Measurements from ENCODE around the gene CEP44.

Gene CEP44

DNA sequence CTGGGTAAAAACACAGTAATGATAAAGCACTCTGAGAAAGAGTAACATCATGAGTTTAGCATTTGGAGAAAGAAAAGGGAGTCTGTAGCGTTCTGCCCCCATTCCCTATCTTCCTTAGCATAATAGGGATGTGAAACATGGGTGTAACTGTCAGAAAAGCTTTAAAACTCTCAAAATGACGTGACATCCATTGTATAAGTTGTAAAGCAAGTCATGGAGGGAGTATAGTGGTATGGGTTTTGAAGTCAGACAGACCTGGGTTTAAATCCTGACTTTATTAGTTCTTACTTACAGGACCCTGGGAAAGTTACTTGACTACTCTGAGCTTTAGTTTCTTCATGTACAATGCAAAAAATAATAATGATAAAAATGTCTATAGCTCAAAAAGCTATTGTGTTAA is 17.3 kb upstream of the CEP44 start:
- Histone ChIP-seq H3K4me3 (replicated peaks; ENCODE audit: low read depth, low read length) (no peak overlapping the region), H3K36me3 (ENCODE audit: control insufficient read depth, insufficient read depth, low read length) (no peaks in the 10 kb centered on the region), H3K27me3 (replicated peaks; ENCODE audit: control insufficient read depth, insufficient read depth, low read length) (no peaks in the 10 kb centered on the region)
- no peak for DNase-seq (ENCODE audit: extremely low read depth, insufficient read length)
- TF ChIP-seq, protein P1, sequence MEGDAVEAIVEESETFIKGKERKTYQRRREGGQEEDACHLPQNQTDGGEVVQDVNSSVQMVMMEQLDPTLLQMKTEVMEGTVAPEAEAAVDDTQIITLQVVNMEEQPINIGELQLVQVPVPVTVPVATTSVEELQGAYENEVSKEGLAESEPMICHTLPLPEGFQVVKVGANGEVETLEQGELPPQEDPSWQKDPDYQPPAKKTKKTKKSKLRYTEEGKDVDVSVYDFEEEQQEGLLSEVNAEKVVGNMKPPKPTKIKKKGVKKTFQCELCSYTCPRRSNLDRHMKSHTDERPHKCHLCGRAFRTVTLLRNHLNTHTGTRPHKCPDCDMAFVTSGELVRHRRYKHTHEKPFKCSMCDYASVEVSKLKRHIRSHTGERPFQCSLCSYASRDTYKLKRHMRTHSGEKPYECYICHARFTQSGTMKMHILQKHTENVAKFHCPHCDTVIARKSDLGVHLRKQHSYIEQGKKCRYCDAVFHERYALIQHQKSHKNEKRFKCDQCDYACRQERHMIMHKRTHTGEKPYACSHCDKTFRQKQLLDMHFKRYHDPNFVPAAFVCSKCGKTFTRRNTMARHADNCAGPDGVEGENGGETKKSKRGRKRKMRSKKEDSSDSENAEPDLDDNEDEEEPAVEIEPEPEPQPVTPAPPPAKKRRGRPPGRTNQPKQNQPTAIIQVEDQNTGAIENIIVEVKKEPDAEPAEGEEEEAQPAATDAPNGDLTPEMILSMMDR (IDR thresholded peaks at IDR 0.05; ENCODE audit: insufficient read depth, low read length, poor library complexity, severe bottlenecking): no peak

DNA sequence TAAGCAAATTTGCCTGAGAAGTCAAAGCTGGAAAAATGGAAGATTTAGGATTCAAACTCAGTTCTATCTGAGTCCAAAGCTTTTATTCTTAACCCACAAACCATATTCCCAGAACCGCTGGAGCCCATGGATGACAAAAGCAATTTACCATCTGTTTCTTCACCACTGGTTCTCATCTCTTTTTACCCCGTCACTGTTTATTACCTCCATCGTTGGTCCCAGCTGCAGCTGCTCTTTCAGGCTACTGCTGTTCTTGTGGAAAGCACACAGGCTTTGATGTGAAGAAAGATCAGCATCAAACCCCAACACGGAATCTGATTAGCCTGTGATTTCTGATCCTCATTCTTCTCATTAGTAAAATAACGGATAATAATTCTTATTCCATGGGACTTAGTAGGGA is 9.8 kb upstream of the CEP44 start:
- Histone ChIP-seq H3K27me3 (replicated peaks; ENCODE audit: control insufficient read depth, insufficient read depth, low read length) (no peaks in the 10 kb centered on the region), H3K36me3 (ENCODE audit: control insufficient read depth, insufficient read depth, low read length) (no peaks in the 10 kb centered on the region), H3K4me3 (replicated peaks; ENCODE audit: low read depth, low read length) (no peak overlapping the region)
- no peak for DNase-seq (ENCODE audit: extremely low read depth, insufficient read length)
- TF ChIP-seq, protein P1 (IDR thresholded peaks at IDR 0.05; ENCODE audit: insufficient read depth, low read length, poor library complexity, severe bottlenecking): no peak

DNA sequence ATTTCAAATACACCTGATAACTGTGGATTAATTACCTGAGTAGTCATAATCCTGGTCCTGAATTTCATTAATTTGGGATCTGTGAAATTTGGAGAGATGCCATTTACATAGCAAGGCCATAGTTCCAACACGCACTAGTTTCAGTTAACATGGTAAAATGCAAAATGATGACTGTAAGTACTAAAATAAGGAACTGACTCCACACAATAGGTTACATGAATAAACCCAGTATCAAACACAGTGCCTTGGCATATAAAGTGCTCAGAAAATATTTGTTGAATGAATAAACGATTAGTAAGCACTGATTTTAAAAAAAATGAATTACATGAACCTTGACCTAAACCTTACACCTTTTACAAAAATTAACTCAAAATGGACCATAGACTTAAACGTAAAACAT is 9.3 kb upstream of the CEP44 start:
- no peaks in the 10 kb centered on the region for H3K36me3 ChIP-seq (ENCODE audit: control insufficient read depth, insufficient read depth, low read length)
- no peak for DNase-seq (ENCODE audit: extremely low read depth, insufficient read length)
- TF ChIP-seq, protein P1 (IDR thresholded peaks at IDR 0.05; ENCODE audit: insufficient read depth, low read length, poor library complexity, severe bottlenecking): no peak
- no peaks in the 10 kb centered on the region for H3K27me3 ChIP-seq (replicated peaks; ENCODE audit: control insufficient read depth, insufficient read depth, low read length)
- no peak overlapping the region for H3K4me3 ChIP-seq (replicated peaks; ENCODE audit: low read depth, low read length)

DNA sequence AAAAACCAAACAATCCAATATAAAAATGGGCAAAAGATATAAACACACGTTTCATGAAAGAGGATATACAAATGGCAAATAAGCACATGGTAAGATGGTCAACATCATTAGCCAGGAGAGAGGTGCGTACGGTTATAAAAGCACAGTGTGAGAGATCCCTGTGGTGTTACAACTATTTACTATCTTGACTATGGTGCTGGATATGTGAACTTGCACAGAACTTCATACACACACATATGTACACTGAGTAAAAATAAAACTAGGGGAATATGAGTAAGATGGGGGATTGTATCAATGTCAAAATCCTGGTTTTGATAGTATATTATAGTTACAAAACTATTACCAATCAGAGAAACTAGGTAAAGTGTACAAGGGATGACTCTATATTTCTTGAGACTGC is 8.6 kb upstream of the CEP44 start:
- TF ChIP-seq, protein P1 (IDR thresholded peaks at IDR 0.05; ENCODE audit: insufficient read depth, low read length, poor library complexity, severe bottlenecking): no peak
- Histone ChIP-seq H3K4me3 (replicated peaks; ENCODE audit: low read depth, low read length) (no peak overlapping the region), H3K36me3 (ENCODE audit: control insufficient read depth, insufficient read depth, low read length) (no peaks in the 10 kb centered on the region), H3K27me3 (replicated peaks; ENCODE audit: control insufficient read depth, insufficient read depth, low read length) (no peaks in the 10 kb centered on the region)
- DNase-seq (ENCODE audit: extremely low read depth, insufficient read length): no peak

DNA sequence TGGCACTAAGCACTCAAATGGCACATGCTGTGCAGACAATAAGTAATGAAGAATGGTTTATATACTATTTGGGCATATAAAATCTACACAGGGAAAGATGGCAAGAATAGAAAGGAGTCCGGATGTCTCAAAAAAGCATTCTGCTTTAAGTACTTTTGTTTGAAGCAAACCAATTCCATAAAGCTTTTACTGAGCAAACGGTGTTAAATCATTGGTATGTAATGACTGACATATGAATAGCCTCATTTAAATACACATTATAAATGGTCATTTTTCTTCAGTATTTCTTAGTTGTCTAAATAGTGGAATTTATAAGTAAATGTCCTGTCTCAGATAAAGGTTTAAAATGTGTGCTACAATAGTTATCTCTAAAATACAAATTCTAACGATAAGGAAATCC is 6.3 kb upstream of the CEP44 start:
- DNase-seq (ENCODE audit: extremely low read depth, insufficient read length): no peak
- Histone ChIP-seq H3K36me3 (ENCODE audit: control insufficient read depth, insufficient read depth, low read length) (no peaks in the 10 kb centered on the region), H3K4me3 (replicated peaks; ENCODE audit: low read depth, low read length) (no peak overlapping the region), H3K27me3 (replicated peaks; ENCODE audit: control insufficient read depth, insufficient read depth, low read length) (no peaks in the 10 kb centered on the region)
- TF ChIP-seq, protein P1 (IDR thresholded peaks at IDR 0.05; ENCODE audit: insufficient read depth, low read length, poor library complexity, severe bottlenecking): no peak

DNA sequence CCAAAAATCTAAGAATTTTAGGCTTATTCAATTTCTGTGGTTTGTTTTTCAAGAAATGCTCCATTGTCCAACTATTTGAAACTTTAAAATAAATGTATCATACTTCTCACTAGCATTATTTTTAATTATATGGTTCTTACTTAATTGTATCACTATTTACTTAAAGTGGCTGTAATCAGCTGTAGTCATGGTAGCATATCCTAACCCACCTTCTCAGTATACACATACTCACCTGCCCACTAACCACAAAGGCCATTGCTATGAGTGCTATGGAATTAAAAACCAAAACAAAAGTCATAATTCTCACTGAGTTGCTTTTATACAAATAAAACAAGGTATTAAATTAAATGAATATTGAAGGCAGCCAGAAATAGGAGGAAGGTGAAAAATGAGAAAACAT is 5.2 kb upstream of the CEP44 start:
- DNase-seq (ENCODE audit: extremely low read depth, insufficient read length): no peak
- Histone ChIP-seq H3K27me3 (replicated peaks; ENCODE audit: control insufficient read depth, insufficient read depth, low read length) (no peaks in the 10 kb centered on the region), H3K36me3 (ENCODE audit: control insufficient read depth, insufficient read depth, low read length) (no peaks in the 10 kb centered on the region), H3K4me3 (replicated peaks; ENCODE audit: low read depth, low read length) (no peak overlapping the region)
- TF ChIP-seq, protein P1 (IDR thresholded peaks at IDR 0.05; ENCODE audit: insufficient read depth, low read length, poor library complexity, severe bottlenecking): no peak
